NCI-H748 treated with DMSO at 0.1 percent for 48 hours (cell line): ENCODE results near the gene HEYL.

Experiments used
- DNase-seq: peaks from one replicate; lab custom pipeline; 2025; lab: John Stamatoyannopoulos, UW

The HEYL gene

DNA sequence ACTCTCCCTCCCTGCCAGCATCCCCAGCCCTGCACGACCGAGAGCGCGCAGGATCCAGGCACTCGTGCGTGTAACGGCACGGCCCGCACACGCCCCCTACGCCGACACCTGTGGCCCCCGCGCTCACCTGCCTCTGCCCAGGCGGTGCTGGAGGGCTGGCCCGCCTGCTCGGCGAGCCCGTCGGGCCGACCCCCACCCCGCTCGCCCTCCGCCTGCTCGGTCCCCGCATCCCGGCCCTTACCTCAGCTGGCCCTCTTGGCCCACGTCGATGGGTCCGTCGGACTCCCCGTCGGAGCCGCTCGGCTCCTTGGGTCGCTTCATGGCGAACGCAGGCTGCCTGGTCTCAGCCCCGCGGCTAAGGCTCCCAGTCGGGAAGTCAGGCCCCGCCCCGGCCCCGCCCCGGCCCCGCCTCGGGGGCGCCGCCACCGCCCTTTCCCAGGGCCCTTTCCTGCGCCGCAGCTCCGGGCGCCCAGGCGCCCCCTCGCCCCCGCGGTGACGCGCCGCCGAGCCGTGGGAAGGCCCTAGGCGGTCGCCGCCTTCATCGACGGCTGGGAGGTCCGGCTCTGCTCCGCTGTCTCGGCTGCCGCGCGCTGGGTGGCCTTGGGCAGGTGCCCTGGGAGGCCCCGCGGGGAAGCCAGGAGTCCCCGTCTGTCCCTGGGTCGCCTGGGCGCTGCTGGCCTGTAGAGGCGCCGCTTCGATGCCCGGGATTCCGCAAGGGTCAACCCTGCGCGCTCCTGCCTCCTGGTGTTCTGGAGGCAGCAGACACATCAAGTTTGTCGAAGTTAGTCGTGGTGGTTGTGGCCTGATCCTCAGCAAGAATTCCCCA lies at the start of gene HEYL:
HEYL (minus strand) TSS at position 339 of the 826 bp plus-strand sequence; CDS start at position 321, 18 bp downstream.
- DNase-seq, result peak; percentile 98

DNA sequence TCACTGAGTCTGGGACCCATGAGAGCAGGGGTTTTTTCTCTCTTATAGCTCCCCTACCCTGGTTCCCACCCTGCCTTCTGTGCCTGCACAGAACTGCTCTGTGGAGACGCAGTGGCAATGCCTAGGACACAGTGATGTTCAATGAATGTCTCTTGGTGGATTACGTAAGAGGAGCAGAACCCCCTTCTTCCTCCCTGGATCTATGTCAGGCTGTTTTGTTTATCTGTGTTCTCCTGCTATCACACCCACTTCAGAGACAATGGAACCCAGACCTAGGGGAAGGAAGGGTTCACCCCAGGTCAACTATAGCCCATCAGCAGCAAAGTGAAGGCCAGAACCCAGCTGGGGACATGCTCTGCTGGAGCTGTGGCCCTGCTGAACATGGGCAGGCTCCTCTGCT lies 49.8 kb upstream of the HEYL start:
- no peak for DNase-seq

DNA sequence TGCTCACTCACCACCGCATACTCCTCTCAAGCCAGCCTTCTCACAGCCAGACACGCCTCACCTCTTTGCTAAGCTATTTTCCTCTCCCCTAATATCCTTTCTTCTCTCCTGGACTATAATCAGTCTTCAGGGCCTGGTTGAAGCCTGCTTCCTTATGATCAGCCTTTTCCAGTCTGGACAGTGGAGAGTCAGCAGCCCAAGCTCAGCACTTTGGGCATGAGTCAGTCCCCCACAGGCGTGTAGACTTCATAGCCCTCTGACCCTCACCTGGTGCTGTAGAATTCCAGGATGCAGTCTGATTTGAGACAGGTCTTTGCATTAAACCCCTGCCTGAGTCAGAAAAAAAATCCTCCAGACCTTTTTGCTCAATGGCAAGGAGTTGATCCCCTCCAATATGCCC lies 49.3 kb upstream of the HEYL start:
- DNase-seq, result no peak

DNA sequence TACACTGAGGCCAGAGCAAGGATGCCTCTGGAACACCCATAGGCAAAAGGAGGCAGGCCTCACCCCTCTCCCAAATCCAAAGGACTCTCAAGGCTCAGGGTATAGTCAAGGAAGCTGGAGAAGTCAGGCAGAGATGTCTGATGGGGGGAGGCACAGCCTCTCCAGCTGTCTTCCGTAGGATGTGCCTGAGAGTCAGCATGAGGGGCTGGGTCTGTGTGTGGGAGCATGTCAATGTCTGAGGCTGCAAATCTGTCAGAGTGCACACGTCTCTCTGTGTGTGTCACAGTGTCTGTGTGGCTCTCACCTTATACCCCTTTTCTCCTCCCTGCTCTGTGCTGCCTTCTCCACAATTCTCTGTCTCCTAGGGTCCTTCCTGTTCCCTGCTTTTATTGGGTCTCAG lies 47.8 kb upstream of the HEYL start:
- DNase-seq, result no peak

DNA sequence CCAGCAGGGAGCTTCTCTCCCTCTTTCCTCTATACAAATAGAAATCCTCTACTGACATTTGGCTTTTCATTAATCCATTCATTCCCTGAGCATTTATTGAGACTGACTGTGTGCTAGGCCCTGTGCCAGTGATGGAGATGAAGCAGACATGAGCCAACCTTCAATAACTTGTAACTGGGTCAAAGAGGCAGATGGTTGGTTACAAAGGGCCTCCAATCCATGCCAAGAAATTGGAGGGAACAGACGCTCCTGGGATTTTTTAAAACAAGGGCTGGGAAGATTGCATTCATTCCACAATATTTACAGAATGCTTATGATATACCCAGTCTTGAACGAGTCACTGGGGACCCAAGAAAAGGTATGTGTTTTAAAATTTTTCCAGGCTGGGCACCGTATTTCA lies 45.6 kb upstream of the HEYL start:
- DNase-seq, result no peak

DNA sequence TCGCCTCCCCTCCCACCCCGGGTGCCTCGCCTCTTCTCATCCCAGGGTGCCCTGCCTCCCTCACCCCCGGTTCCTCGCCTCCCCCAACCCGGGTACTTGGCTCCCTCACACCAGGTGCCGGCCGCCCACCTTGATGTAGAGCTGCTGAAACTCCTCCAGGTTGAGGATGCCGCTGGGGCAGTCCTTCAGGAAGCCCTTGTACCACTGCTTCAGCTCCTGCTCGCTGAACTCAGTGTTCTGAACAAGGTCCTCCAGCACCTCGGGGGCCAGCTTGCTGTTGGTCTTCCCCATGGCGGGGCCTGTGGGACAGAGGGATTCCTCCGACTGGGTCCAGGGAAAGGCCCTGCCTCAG lies 44.8 kb upstream of the HEYL start:
- no peak for DNase-seq

DNA sequence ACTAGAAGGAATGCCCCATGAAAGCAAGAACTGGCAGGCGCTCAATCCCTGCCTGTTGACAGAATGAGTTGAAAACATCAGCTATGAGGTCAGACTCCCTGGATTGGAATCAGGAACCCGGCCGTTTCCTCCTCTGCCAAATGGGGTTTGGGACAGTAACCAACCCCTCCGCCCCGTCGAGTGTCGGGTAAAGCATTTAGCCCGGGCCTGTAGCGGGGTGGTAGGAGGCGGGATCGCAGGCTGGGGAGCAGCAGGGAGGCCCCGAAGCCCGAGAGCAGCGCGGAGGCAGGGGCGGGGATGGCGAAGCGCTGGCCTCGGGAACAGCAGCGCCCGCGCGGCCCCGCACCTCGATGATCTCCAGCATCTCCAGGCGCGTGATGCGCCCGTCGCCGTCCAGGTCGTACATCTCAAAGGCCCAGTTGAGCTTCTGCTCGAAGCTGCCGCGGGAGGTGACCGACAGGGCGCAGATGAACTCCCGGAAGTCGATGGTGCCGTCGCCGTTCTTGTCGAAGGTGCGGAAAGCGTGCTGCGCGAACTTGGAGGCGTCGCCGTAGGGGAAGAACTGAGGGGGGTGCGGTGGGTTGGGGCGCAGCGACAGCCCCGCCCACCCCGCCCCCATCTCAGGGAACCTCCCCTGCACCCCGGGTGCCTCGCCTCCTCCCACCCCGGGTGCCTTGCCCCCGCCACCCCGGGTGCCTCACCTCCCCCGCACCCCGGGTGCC lies 44.3 kb upstream of the HEYL start:
- no peak for DNase-seq

DNA sequence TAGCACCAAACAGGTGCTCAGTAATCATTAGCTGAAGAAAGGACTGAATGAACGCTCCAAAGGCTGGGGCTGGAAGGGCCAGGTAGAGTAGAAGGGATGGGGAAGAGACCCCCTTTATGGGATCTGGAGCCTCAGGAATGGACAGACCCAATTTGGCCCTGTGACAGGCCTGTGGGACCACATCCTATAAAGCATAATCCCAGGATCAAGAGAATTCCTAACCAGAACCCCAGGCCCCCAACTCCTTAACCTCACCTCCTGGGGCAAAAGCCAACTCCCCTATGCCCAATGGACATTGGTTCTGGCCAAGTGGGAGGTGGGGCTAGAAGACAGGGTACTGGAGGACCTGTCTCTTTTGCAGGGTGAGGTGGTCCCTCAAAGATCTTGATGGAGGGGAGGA lies 42.6 kb upstream of the HEYL start:
- DNase-seq, result no peak

DNA sequence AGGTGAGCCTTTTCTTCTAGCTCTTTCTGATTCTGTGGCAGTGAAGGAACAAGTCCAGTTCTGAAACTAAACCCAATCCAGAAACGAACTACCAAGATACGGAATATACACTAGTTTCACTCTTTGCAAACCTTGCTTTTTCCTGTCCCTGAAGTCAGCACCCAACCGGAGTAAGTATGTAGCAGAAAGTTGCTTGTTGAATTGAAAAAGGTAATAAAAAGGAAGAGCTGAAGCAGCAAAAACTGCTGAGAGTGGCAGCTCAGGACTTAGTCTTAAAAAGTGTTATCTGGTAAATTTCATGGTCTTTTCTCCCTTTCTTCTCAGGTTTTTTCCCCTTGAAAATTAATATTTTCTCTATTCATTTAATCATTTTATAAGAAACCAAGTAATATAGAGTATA lies 41.9 kb upstream of the HEYL start:
- DNase-seq, result no peak

DNA sequence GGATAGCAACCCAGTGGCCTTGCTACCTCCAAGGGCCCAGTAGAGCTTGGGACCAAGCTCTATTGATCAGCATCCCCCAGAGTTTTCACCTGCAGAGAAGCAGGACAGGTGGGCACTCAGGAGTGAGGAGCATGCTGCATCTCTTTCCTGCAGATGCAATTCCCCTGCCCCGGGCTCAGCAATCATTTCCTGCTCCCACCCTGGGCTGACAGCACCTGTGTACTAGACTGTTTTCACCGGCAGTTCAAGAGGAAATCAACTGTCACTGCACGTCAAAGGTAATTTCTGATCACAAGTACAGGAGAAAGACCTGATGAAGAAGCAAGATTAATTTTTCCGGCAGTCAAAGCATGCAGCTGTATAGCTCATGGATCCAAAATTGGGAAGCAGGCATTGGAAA lies 41.3 kb upstream of the HEYL start:
- DNase-seq, result no peak

DNA sequence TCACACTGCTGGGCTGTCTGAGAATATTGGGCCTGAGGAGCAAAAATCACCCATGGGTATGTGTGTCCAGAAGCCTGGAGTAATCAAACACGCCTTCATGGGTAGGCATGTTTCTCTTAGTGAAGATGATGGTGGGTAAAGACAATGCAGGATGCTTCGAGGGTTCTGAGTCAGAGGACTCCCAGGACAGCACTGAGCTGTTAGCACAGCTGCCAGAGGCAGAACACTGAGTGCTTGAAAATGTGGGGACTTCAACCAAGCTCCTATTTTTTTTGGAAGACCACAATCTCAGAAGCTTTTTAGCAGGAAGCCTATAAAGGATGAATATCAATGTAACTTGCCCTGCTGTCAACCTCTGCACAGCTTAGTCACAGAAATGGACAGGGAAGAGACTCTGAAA lies 40.4 kb upstream of the HEYL start:
- DNase-seq, result no peak

DNA sequence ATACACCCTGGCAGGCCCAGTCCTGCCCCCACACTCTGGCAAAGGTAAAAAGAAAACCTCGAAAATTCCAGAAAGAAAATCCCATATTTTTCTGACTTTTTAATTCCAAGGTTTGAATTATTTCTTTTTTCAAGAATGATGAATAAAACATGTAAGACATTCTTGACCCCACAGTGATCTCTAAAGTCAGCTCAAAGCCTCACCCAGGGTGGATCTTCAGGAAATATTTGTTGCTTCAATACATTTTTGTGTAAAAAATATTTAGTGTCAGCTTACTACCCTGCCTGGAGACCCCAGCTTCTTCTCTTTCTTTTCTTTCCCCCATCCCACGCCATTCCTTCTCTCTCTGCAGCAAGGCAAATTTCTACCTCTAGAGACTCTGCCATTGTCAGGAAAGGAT lies 39.4 kb upstream of the HEYL start:
- DNase-seq, result no peak

DNA sequence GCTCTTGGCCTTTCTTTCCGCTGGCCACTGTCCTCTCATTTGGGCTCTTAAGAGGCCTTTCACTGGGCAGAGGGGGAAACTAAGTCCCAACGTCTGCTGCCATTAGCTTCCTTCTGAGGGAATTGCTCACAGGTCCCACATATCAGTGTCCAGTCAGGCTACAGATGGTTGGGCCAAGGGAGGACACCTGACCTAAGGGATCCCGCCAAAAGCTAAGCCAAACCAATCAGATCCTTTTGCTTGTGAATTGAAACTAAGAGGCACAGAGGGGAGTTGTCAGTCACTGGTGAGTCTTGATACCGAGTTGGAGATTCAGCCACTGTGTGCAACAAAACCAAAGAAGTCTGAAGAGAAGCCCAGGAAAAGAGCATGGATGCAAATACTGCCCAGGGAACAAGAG lies 38.2 kb upstream of the HEYL start:
- DNase-seq, result no peak

DNA sequence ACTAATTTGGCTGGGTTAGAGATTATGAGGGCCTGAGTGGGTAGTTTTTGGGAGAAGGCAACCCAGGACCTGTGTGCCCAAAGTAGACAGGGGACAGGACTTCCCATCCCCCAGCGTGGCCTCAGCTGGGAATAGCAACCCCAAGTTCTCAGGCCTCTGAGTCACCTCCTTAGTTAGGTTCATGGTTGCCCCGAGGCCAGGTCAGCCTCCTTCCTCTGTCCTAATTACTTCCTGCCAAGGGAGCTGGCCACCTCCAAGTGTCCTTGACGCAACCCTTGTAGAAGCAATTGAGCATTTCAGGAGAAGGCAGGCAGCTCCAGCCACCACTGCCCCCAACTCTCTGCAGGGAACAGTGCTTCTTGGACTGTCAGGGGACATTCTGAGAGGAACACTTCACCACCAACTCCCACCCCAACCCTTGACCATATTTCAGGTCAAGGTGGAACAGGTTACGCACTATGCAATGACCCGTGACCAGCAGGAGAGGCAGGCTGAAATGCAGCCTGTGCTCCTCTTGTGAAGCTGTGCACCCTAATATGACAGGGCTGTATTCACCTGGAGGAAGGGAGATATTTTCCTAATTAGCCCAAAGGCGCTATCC lies 37.6 kb upstream of the HEYL start:
- no peak for DNase-seq

DNA sequence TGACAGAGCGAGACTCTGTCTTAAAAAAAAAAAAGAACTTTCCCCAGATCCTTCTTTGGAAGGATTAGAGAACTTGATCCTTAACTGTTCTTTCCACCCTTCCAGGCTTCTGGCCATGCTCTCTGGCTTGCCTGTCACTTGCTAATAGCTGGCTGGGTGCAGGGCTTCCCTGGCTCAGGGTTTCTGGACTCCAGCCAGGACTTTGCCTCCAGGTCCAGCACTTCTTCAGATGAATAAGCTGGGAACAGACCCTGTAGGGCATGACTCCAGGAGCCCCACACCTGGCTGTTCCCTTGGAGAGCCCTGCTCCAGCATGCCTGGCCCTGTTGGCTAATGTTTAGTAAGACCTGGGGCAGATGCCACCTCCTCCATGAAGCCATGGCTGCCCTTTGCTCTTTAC lies 35.8 kb upstream of the HEYL start:
- DNase-seq, result no peak

DNA sequence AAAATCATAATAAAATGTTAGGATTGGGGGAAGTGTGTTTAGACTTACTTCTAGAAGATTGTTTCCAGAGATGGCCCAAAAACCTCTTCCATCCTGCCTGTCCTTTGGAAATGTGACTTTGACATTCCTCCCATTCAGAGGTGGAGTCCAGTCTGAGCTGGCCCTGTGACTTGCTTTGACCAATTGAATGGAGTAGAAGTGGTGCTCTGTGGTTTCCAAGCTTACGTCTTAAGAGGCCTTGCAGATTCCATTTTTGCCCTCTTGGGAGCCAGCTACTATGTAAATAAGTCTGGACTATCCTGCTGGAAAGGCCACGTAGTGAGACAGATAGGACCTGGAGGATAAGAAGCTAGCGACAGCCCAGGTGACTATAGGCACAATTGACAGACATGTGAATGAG lies 33.8 kb upstream of the HEYL start:
- DNase-seq, result no peak

DNA sequence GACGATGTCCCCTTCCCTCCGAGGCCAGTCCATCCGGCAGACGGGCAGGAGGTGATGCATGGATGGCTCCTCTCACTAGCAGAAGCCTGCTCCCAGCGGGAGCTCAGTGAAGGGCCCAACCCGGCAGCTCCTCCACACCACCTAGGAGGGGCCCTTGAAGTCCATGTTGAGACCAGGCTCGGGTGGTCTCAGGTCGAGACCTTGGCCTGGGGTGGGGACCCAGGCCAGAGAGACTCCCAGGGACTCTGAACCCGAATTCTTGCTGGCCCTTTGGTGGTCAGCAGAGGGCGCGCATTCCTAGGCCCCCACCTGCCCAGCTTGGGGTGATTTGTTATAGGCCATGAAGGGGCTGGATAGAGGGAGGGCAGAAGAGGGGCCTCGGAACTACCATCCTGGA lies 33.1 kb upstream of the HEYL start:
- no peak for DNase-seq

DNA sequence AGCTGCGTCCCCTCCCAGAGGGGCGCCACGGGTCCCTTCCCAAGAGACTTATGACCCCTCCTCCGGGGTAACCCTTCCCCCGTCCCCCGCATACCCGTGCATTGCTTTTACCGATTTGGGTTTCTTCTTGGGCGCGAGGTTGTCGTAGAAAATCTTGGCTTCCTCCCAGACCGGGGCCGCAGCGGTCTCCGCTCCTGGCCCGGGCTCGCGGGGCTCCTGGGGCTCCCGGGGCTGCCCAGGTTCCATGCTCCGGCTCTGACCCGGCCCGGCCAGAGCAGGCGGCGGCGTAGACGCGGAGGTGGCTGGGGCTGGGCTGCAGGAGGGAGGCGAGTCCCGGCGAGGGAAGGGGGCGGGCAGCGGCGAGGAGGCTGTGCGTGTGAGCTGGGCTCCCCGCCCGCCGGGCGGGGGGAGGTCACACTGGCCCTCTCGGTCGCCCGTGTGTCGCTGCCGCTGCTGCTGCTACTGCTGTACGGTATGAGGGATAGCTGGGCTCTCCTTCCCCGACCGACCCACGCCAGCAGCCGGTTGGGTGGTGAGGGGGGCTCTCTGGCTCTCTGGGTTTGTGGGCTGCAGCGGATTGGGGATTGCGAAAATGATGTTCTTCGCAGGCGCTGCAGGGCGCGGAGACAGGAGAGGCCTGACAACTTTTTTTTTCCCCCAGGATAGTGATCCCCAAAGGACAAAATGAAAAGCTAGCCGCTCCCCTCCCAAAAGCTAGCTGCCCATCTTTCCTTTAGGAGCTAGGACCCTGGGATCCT lies 32.5 kb upstream of the HEYL start, which contains the start of gene NT5C1A:
NT5C1A (minus strand) TSS at position 315 of the 758 bp plus-strand sequence; CDS start at position 246, 69 bp downstream.
- no peak for DNase-seq

DNA sequence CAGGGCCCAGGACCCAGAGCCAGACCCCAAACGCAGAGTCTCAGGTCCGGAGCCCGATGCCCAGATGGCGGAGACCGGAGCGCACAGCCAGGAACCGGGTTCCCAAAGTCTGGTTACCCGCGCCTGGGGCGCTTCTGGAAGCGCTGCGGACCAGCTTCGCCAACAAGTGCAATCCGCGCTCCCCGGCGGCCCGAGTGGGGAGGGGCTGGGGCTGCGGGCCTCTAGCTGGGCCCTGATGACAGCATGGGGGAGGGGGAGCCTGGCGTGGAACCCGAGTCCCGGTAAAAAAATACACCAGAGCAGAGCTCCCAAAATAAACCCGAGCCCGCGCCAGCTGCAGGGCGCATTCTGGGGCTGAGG lies 32.0 kb upstream of the HEYL start:
- DNase-seq, result no peak

DNA sequence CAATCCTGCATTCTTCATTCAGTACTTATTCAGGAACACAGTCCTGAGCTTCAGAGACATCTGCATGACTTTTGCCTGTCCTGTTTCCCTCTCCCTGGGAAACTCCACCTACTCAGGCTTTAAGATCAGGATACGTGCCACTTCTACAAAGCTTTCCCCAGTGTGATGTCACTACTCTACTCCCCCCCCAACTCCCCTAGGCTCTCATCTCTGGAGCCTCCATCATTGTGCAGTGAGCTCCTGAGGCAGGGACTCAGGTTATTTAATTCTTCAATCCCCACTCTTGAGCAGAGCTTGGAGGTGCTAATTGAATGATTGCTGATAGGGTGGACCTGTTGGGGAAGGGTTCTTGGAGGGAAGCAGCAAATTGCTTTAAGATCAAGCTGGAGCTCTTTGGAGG lies 31.2 kb upstream of the HEYL start:
- no peak for DNase-seq

DNA sequence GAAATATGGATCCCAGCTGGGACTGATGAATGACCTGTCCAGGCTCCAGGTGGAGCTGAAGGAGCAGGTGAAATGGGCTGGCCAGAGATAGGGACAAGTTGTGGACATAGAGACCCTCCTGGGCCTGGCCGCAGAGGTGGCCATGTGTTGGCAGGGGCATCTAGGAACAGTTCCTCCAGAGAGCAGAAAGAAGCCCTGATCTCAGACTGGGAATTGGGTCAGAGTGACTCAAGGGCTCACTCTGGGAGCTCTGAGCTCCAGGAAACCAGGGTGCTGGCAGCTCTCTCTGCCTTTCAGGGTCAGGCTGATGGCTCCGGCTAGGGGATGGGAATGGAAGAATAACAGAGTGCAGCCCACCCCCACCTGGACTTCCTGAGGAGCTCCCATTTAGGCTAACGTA lies 29.5 kb upstream of the HEYL start:
- no peak for DNase-seq

DNA sequence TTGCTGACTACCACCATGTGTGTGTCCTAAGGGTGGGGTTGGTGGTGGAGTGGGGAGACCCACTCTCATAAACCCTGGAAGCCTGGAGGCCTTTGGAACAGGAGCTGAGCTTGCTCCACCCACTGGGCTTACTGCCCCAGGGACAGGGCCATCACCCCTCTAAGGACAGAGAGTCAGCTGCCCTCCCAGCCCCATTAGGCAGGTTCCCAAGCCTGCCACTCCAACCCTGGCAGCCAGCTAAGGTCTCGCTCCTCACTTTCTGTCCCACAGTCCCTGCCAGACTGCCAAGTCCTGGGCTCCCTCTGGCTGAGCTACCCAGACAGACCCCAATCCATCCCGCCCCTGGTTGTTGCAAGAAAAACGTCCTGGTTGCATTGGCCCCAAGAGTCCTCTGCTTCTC lies 28.7 kb upstream of the HEYL start:
- DNase-seq, result no peak

DNA sequence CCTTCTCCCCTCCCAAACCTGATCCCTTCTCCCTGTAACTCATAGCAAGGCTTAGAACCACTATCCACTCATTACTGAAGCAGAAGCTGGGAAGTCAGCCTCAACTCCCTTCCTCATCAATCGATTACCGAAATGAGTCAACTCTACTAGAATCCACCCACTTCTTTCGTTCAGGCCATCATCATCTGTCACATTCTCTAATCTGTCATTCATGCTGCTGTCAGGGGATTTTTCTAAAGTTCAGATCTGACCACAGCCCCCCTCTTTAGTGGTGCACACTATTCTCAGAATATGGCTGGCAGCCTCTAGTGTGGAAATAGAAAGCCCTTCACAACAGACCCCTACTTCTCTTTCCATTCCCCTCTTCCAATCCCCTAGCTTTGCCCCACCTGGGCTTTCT lies 27.3 kb upstream of the HEYL start:
- no peak for DNase-seq
